PC-3 (cell line): ENCODE data around the gene SAPCD2. TPM values are rescaled to one million over a fixed set of nuclear protein-coding genes. Genes with fewer than 3 reads are reported as not detected.

Experiments
- ATAC-seq: fragments of 200-7000 bp; cut with Tn5 transposase; 2 replicates; pipeline ENCODE4 v1.9.1; 2020; ENCODE audit warnings: mild to moderate bottlenecking, moderate library complexity
- BruUV-seq: library from RNA; stranded (reverse); fragments of 400-500 nt; replicated peaks from 2 replicates; lab custom pipeline; 2021; lab: Mats Ljungman, UMichigan
- CTCF ChIA-PET: fragments of 300-600 bp; sonication (Branson Sonifier 250); formaldehyde crosslinking; loops from one replicate; lab custom pipeline; 2022; ENCODE audit warnings: antibody characterized with exemption; lab: Charles Lee
- POLR2A ChIA-PET: fragments of 300-600 bp; sonication (Branson Sonifier 250); formaldehyde crosslinking; loops from one replicate; lab custom pipeline; 2022; ENCODE audit warnings: antibody characterized with exemption; ENCODE audit not compliant: unreplicated experiment; lab: Charles Lee
- DNase-seq: peaks from one replicate; pipeline ENCODE4 v3.0.0-alpha.2; 2015
- H2AFZ ChIP-seq: fragments of 300-600 bp; sonication (generic); 2 replicates; pipeline ENCODE4 v1.6.0; 2016; ENCODE audit warnings: antibody characterized with exemption, low read length
- H3F3A ChIP-seq: fragments of 300-600 bp; sonication (generic); one replicate; pipeline ENCODE4 v1.6.0; 2017; ENCODE audit warnings: antibody characterized with exemption, low read length, control low read depth, mild to moderate bottlenecking; ENCODE audit not compliant: unreplicated experiment
- H3K27ac ChIP-seq: fragments of 300-600 bp; sonication (generic); 2 replicates; pipeline ENCODE4 v1.5.1; 2016; ENCODE audit warnings: mild to moderate bottlenecking, low read length
- H3K27me3 ChIP-seq: fragments of 300-600 bp; sonication (generic); 2 replicates; pipeline ENCODE4 v1.6.1; 2016; ENCODE audit warnings: low read length, mixed read lengths
- H3K36me3 ChIP-seq: fragments of 300-600 bp; sonication (generic); 2 replicates; pipeline ENCODE4 v1.6.1; 2016; ENCODE audit warnings: low read depth, mixed run types, low read length, mixed read lengths
- H3K4me1 ChIP-seq: fragments of 300-600 bp; sonication (generic); 2 replicates; pipeline ENCODE4 v1.5.1; 2016; ENCODE audit warnings: low read length; ENCODE audit not compliant: insufficient read depth
- H3K4me2 ChIP-seq: fragments of 300-600 bp; sonication (generic); 2 replicates; pipeline ENCODE4 v1.6.0; 2016; ENCODE audit warnings: low read length
- H3K4me3 ChIP-seq: fragments of 300-600 bp; sonication (generic); 2 replicates; pipeline ENCODE4 v1.5.1; 2016; ENCODE audit warnings: mild to moderate bottlenecking, low read length, mixed read lengths
- H3K79me2 ChIP-seq: fragments of 300-600 bp; sonication (generic); 2 replicates; pipeline ENCODE4 v1.6.1; 2017; ENCODE audit warnings: low read length, mixed read lengths
- H3K9ac ChIP-seq: fragments of 300-600 bp; sonication (generic); 2 replicates; pipeline ENCODE4 v1.6.0; 2016; ENCODE audit warnings: mild to moderate bottlenecking, low read length
- H3K9me2 ChIP-seq: fragments of 300-600 bp; sonication (generic); replicated peaks from 2 replicates; pipeline ENCODE4 v1.6.1; 2016; ENCODE audit warnings: mixed run types, low read length, mixed read lengths
- H3K9me3 ChIP-seq: fragments of 300-600 bp; sonication (generic); 2 replicates; pipeline ENCODE4 v1.6.1; 2016; ENCODE audit warnings: low read length, mixed read lengths
- H4K20me1 ChIP-seq: fragments of 300-600 bp; sonication (generic); 2 replicates; pipeline ENCODE4 v1.6.1; 2016; ENCODE audit warnings: low read length, mixed read lengths
- EZH2 ChIP-seq: fragments of 300-600 bp; sonication (generic); IDR thresholded peaks from one replicate; pipeline ENCODE4 v1.6.1; 2017; ENCODE audit warnings: antibody characterized with exemption, mild to moderate bottlenecking, low read length; ENCODE audit not compliant: unreplicated experiment
- EZH2phosphoT487 ChIP-seq: fragments of 300-600 bp; sonication (generic); IDR thresholded peaks from 2 replicates; pipeline ENCODE4 v1.6.1; 2018; ENCODE audit warnings: mild to moderate bottlenecking, antibody characterized with exemption, low read length, borderline replicate concordance
- intact Hi-C: fragments of 100-400 bp; cut with micrococcal nuclease; formaldehyde crosslinking; loops from 2 replicates; pipeline ENCODE4 v1.9.0; 2023
- total RNA-seq: library from RNA; depleted of rRNA; stranded (reverse); fragments of >200 nt; gene quantifications from 2 replicates; pipeline ENCODE4 v1.2.3, GENCODE V29; 2014
- TF ChIP-seq, protein P1 (sequence below): fragments of 300-600 bp; sonication (generic); conservative IDR thresholded peaks from 2 replicates; pipeline ENCODE4 v1.5.1; 2017; ENCODE audit warnings: antibody characterized with exemption, low read depth, mild to moderate bottlenecking, low read length

SAPCD2 gene
- total RNA-seq, 1 experiment from 2014 or later, result 98.4 TPM

DNA sequence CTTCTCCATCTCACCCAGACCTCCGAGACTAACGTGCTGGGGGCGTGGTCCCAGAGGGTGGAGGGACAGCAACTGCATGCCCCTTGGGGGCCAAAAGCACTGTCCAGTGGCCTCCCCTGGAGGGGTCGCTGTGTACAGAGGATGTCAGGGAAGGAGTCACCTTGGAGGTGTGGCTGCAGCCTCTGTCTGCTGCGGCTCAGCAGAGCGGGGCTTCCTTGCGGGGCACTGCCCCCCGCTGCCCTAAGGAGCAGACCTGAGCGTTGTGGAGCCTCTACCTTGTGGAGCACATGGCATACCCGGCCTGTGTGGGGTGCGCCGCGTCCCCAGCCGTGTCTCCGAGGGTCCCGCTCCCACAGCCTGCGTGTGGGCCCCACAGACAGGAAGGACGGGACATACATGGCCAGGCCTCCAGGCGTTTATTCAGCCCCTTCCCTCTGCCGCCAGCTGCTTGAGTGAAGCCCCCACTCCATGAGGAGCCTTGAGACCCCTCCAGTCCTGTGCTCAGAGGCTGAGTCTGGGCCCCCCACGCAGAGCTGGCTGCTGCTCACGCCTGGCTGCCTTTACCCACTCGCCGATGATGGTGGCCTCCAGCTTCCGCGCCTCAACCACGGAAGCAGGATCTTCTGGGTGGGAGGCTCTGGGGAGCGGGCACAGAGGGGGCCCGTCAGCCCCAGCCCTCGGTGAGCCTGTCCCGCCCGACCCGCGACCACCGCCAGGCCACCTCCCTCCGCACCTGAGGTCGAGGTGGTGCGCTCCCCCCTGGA, 40.0 kb upstream of the SAPCD2 start:
- no peak overlapping the region for H3K9ac ChIP-seq
- intact Hi-C loops, result no loop called here
- H3K79me2 ChIP-seq, result no peaks in the 10 kb centered on the region
- no peak overlapping the region for H3K4me2 ChIP-seq
- H3K4me1 ChIP-seq, result 0 out of 2 replicates have a peak, but pooled peaks cover 5% of the 10 kb centered on the region
- no peak for DNase-seq
- H3K9me2 ChIP-seq, result no peaks in the 10 kb centered on the region
- H3F3A ChIP-seq, result no peaks in the 10 kb centered on the region
- ATAC-seq, result no peak
- H2AFZ ChIP-seq, result no peak overlapping the region
- H3K27me3 ChIP-seq, result no peaks in the 10 kb centered on the region
- TF ChIP-seq, protein P1, sequence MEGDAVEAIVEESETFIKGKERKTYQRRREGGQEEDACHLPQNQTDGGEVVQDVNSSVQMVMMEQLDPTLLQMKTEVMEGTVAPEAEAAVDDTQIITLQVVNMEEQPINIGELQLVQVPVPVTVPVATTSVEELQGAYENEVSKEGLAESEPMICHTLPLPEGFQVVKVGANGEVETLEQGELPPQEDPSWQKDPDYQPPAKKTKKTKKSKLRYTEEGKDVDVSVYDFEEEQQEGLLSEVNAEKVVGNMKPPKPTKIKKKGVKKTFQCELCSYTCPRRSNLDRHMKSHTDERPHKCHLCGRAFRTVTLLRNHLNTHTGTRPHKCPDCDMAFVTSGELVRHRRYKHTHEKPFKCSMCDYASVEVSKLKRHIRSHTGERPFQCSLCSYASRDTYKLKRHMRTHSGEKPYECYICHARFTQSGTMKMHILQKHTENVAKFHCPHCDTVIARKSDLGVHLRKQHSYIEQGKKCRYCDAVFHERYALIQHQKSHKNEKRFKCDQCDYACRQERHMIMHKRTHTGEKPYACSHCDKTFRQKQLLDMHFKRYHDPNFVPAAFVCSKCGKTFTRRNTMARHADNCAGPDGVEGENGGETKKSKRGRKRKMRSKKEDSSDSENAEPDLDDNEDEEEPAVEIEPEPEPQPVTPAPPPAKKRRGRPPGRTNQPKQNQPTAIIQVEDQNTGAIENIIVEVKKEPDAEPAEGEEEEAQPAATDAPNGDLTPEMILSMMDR, result no peak
- TF ChIP-seq EZH2 (no peak), EZH2phosphoT487 (no peak)
- H3K9me3 ChIP-seq, result no peaks in the 10 kb centered on the region
- CTCF ChIA-PET, result no interaction called here
- POLR2A ChIA-PET, result no interaction called here
- no peak overlapping the region for H3K27ac ChIP-seq
- no peak overlapping the region for H3K4me3 ChIP-seq
- no peaks in the 10 kb centered on the region for H4K20me1 ChIP-seq
- BruUV-seq, result no TSS peak
- no peaks in the 10 kb centered on the region for H3K36me3 ChIP-seq

- BruUV-seq, result no TSS peak
- Histone ChIP-seq H3F3A (no peaks in the 10 kb centered on the region), H3K4me3 (no peak overlapping the region), H3K4me2 (no peak overlapping the region), H3K9me3 (no peaks in the 10 kb centered on the region), H3K27ac (no peak overlapping the region), H2AFZ (no peak overlapping the region), H3K27me3 (no peaks in the 10 kb centered on the region), H3K79me2 (no peaks in the 10 kb centered on the region), H3K36me3 (no peaks in the 10 kb centered on the region), H3K9ac (no peak overlapping the region), H4K20me1 (no peaks in the 10 kb centered on the region), H3K9me2 (no peaks in the 10 kb centered on the region), H3K4me1 (no peaks in the 10 kb centered on the region)
- ChIA-PET POLR2A (interaction anchor here (0.6 kb wide), 2 partner anchors 61 to 116 kb away, joined by 3 to 5 read pairs; no protein-coding TSS in a partner anchor), CTCF (no interaction called here)
- TF ChIP-seq, protein P1, result no peak
- TF ChIP-seq EZH2, result no peak
- TF ChIP-seq EZH2phosphoT487, result no peak
- DNase-seq (no peak), ATAC-seq (no peak)
- intact Hi-C loops, result no loop called here
Observed at GRCh38 chr9:137109250-137110146, 39.1 kb upstream of the SAPCD2 start.
